Measurements from ENCODE around the gene SUN5. TPM values are rescaled to one million over a fixed set of nuclear protein-coding genes. Genes with fewer than 3 reads are reported as not detected.

The SUN5 gene
- total RNA-seq, 3 donors from 2014 or later, result not detected

DNA sequence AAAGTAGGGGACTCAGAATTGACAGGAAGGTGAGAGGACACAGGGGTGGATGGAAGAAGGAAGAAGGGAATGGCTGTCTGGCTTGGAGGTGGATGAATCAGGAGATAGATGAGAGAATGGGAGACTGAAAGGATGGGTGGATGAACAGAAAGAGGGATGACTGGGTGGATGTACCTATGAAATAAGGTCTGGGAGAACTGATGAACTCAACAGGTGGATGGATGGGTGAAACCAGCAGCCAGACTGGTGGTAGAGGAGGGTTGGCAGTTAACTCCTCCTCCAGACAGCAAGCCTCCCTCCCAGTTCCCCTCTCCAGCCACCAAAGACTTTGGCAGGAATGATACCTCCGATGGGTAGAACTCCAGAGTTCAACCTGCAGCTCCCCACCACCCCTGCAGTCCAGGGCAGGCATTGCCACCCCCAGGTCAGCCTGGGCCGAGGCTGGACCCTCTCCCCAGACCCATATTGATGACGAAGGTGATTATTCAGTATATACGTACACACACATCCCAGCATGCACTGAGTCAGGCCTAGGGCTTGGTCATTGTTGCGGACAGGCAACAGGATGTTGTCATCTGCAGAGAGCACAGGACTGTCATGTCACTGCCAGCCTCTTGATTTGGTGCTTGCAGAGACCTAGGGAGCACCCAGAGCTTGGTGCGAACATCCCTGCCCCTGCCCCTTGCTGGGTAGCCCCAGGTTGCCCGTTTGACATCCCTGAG is 2.0 kb downstream of the SUN5 start:
- no peak for TF ChIP-seq POLR2A (IDR thresholded peaks at IDR 0.05)
- TF ChIP-seq POLR2AphosphoS5 (IDR thresholded peaks at IDR 0.05), result no peak
- TF ChIP-seq, protein P1, sequence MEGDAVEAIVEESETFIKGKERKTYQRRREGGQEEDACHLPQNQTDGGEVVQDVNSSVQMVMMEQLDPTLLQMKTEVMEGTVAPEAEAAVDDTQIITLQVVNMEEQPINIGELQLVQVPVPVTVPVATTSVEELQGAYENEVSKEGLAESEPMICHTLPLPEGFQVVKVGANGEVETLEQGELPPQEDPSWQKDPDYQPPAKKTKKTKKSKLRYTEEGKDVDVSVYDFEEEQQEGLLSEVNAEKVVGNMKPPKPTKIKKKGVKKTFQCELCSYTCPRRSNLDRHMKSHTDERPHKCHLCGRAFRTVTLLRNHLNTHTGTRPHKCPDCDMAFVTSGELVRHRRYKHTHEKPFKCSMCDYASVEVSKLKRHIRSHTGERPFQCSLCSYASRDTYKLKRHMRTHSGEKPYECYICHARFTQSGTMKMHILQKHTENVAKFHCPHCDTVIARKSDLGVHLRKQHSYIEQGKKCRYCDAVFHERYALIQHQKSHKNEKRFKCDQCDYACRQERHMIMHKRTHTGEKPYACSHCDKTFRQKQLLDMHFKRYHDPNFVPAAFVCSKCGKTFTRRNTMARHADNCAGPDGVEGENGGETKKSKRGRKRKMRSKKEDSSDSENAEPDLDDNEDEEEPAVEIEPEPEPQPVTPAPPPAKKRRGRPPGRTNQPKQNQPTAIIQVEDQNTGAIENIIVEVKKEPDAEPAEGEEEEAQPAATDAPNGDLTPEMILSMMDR (IDR thresholded peaks at IDR 0.05), result no peak

DNA sequence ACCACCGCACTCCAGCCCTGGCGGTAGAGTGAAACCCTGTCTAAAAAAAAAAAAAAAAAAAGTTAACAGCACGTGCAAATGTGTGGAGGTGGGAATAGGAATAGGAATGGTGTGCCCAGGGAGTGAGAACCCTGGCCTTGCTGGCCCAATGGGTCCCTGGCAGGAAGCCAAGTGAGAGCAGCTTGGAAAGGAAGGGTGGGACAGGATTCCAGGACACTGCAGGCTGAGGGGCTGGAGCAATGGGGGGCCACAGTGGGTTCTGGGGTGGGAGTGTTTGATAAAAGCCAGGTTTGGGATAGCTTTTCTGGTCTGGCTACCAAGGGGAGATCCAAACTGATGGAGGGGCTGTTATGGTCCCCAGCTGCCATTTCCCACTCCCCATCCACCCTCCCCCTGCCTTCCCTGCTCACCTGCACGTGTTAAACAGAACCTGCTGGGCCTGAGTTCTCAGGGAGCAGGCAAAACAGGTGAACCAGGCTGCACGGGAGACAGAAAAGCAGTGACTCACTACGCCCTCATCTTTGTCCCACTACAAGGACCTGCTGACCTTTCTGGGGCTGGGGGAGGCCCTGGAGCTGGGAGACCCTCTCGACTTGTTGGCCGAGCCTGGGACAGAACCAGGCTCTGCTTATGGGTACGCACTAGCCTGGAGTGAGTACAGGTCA is 3.3 kb downstream of the SUN5 start:
- no peak for DNase-seq (ENCODE audit: low spot score in 2 of 2)
- intact Hi-C loops (cut with DNase I; ENCODE audit: low total_unique reads), result no loop called here
- no peak for TF ChIP-seq POLR2A (IDR thresholded peaks at IDR 0.05)
- TF ChIP-seq, protein P1 (IDR thresholded peaks at IDR 0.05), result no peak
- TF ChIP-seq POLR2AphosphoS5 (IDR thresholded peaks at IDR 0.05), result no peak

More for the DNA sequence above, 2.0 kb downstream of the SUN5 start:
- no peaks in the 10 kb centered on the region for H3K27me3 ChIP-seq
- H3K27ac ChIP-seq, result no peak overlapping the region
- no peak overlapping the region for H3K4me3 ChIP-seq
- H3K36me3 ChIP-seq, result no peaks in the 10 kb centered on the region
- intact Hi-C loops (cut with DNase I; ENCODE audit: low total_unique reads), result no loop called here
- H3K4me1 ChIP-seq, result no peaks in the 10 kb centered on the region
- no peak for DNase-seq (ENCODE audit: low spot score in 2 of 2)
- peaks cover 0 to 6% of the 10 kb centered on the region in 2 donors for H3K9me3 ChIP-seq

DNA sequence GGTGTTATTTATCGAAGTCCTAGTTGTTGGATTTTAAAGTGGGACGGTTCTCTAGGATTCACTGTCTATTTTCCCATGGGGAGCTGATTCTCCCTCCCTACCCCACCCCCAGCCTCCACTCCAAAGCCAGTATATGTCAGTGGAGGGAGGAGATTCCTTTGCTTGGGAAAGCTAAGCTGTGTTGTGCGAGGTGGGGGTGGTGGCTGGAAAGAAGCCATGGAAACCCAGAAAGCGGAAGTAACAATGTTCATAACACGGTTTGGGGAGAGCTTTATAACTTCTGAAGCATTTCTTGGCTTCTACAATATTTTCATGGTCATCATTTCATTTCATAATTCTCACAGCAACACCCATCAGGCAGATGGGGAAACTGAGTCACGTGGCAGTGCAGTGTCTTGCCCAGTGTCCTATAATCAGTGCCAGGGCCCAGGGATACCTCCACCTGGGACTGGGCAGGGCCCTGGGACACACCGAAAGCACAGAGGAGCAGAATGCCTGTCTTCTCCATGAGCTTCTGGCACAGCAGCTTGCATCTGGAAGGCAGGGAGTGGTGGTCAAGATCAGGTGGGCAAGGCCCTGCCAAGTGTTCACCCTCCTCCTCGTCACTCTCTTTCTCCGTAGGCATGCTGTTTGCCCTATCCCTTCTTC is 4.5 kb downstream of the SUN5 start:
- DNase-seq (ENCODE audit: low spot score in 2 of 2), result no peak
- TF ChIP-seq POLR2A (IDR thresholded peaks at IDR 0.05) (no peak), POLR2AphosphoS5 (IDR thresholded peaks at IDR 0.05) (no peak)
- TF ChIP-seq, protein P1 (IDR thresholded peaks at IDR 0.05), result no peak
- peaks cover 0 to 8% of the 10 kb centered on the region in 2 donors for H3K9me3 ChIP-seq
- no peaks in the 10 kb centered on the region for H3K36me3 ChIP-seq
- no peak overlapping the region for H3K27ac ChIP-seq
- H3K4me1 ChIP-seq, result no peaks in the 10 kb centered on the region
- intact Hi-C loops (cut with DNase I; ENCODE audit: low total_unique reads), result loop anchor here (10.0 kb wide), 1 partner anchor 1145 kb away; no protein-coding TSS in a partner anchor
- no peaks in the 10 kb centered on the region for H3K27me3 ChIP-seq
- H3K4me3 ChIP-seq, result no peak overlapping the region

More for the DNA sequence above, 3.3 kb downstream of the SUN5 start:
- H3K36me3 ChIP-seq, result no peaks in the 10 kb centered on the region
- no peak overlapping the region for H3K4me3 ChIP-seq
- H3K9me3 ChIP-seq, result peaks cover 0 to 6% of the 10 kb centered on the region in 2 donors
- no peak overlapping the region for H3K27ac ChIP-seq
- H3K4me1 ChIP-seq, result no peaks in the 10 kb centered on the region
- no peaks in the 10 kb centered on the region for H3K27me3 ChIP-seq

DNA sequence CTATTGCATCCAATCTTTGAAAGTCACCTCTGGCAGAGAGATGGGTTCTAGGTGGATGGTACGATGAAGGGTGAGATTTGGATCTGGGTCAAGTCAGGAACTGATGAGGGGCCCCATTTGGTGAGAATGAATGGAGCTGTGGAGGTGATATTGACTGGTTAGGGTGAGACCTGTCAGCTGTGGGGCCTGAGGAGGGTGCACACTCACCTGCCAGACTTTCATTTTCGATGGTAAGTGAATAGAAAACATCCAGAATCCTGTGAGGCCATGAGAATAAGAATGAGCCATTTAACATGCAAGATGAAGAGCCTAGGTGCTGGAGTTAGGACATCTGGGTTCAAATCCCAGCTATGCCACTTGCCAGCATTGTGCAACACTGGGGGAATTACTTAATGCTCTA is 6.8 kb downstream of the SUN5 start:
- Histone ChIP-seq H3K4me1 (no peaks in the 10 kb centered on the region), H3K36me3 (no peaks in the 10 kb centered on the region), H3K4me3 (no peak overlapping the region), H3K27me3 (no peaks in the 10 kb centered on the region), H3K27ac (no peak overlapping the region), H3K9me3 (peaks cover 0 to 9% of the 10 kb centered on the region in 2 donors)
- DNase-seq (ENCODE audit: low spot score in 2 of 2), result no peak
- intact Hi-C loops (cut with DNase I; ENCODE audit: low total_unique reads), result loop anchor here (10.0 kb wide), 1 partner anchor 1143 kb away; no protein-coding TSS in a partner anchor
- TF ChIP-seq, protein P1 (IDR thresholded peaks at IDR 0.05), result no peak
- no peak for TF ChIP-seq POLR2AphosphoS5 (IDR thresholded peaks at IDR 0.05)
- no peak for TF ChIP-seq POLR2A (IDR thresholded peaks at IDR 0.05)

Measured in breast epithelium (tissue), 4 donors.